NCI-H1694 treated with DMSO at 0.1 percent for 48 hours (cell line): ENCODE results near the gene ZNF514.
"Not testable (repeated sequence)": the region's sequence is repeated elsewhere in the genome, so short reads cannot be mapped to it uniquely, and the experiment has no call there.

Experiments used
- DNase-seq: peaks from one replicate; lab custom pipeline; 2025; lab: John Stamatoyannopoulos, UW

The ZNF514 gene

GRCh38 chr2:95138702-95139101 lies 20.9 kb downstream of the ZNF514 start:
- DNase-seq: no peak

- peak; percentile 42 for DNase-seq
Measured at GRCh38 chr2:95122197-95122551, 37.5 kb downstream of the ZNF514 start.

GRCh38 chr2:95121407-95122196 lies 38.0 kb downstream of the ZNF514 start, which contains the start of gene MRPS5:
TSS of gene MRPS5 (minus strand) at chr2:95121808. CDS start at chr2:95121791, 17 bp downstream.
- DNase-seq: peak; percentile 55

- DNase-seq: no peak
Measured at GRCh38 chr2:95121093-95121406, 38.6 kb downstream of the ZNF514 start.

GRCh38 chr2:95115418-95115817 lies 44.2 kb downstream of the ZNF514 start:
- peak; percentile 49 for DNase-seq

- DNase-seq: no peak
Measured at GRCh38 chr2:95113464-95113863, 46.2 kb downstream of the ZNF514 start.

GRCh38 chr2:95110395-95110794 lies 49.3 kb downstream of the ZNF514 start:
- DNase-seq: no peak

GRCh38 chr2:95109260-95109659 lies 50.4 kb downstream of the ZNF514 start:
- DNase-seq: no peak

GRCh38 chr2:95106081-95106480 lies 53.6 kb downstream of the ZNF514 start:
- no peak for DNase-seq

- no peak for DNase-seq
Measured at GRCh38 chr2:95104606-95105005, 55.0 kb downstream of the ZNF514 start.

GRCh38 chr2:95099910-95100309 lies 59.7 kb downstream of the ZNF514 start:
- no peak for DNase-seq

GRCh38 chr2:95098273-95098672 lies 61.4 kb downstream of the ZNF514 start:
- DNase-seq: not testable (repeated sequence)
